GM18507 (cell line): ENCODE measurements around the gene C1orf94.

Source experiments
- DNase-seq: peaks from one replicate; pipeline ENCODE4 v3.0.0; 2011; ENCODE audit warnings: low read depth; ENCODE audit not compliant: insufficient read length; ENCODE audit errors: extremely low spot score
- FAIRE-seq: peaks from 2 replicates; lab custom pipeline; 2011; peaks lifted over from hg19 to GRCh38; lab: Jason Lieb, UNC

Gene C1orf94

GRCh38 chr1:34236089-34236488, 59.4 kb downstream of the C1orf94 start:
- no peak for FAIRE-seq
- no peak for DNase-seq

DNA sequence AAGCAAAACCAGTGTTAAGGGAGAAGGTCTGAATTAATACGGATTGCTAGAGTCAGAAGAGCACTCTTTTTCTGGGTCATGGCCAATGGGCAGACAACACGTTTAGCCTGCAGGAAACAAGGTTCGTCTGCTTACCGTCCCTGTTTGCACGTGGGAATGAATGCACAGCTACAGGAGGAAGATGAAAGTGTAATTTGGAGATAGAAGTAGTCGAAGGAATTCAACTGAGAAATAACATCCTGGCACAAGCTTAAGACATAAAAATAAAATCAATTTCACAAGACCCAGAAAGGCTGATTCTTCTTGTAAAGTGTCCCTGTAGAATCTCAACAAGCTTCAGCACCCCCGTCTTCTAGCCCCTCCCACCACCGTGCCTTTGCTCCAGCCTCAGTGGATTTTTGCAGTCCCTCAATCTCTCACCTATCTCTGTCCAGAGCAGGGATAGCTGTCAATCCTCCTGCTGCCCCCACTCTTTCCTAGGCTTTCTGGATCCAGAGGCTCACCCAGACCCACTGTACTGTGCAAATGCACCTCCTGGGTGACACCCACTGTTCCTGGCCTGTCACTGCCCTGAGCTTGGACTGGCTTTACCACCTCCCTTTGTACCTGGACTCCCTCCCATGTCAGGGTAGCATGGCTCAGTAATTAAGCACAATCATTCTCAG, 60.6 kb downstream of the C1orf94 start:
- FAIRE-seq (no peak), DNase-seq (no peak)

DNA sequence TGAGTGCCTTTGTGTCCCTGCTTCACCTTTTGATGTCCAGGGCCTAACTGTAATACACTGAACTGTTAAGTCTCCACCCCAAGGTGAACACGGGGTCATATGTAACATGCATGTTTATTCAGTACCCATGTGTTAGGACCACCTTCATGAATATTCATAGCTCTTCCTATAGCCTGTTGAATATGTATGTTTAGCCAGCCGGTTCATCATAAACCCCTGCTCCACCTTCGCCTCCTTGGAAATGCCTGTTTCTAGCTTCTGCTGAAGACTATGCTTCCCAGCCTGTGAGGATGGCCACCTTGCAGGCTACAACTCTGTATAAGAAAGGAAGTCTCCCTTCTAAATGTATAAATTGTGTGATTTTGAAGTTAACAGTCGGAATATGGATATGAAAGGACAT, 69.3 kb downstream of the C1orf94 start:
- no peak for FAIRE-seq
- no peak for DNase-seq

- FAIRE-seq (no peak), DNase-seq (no peak)
Measured at GRCh38 chr1:34250342-34250741, 73.6 kb downstream of the C1orf94 start.

DNA sequence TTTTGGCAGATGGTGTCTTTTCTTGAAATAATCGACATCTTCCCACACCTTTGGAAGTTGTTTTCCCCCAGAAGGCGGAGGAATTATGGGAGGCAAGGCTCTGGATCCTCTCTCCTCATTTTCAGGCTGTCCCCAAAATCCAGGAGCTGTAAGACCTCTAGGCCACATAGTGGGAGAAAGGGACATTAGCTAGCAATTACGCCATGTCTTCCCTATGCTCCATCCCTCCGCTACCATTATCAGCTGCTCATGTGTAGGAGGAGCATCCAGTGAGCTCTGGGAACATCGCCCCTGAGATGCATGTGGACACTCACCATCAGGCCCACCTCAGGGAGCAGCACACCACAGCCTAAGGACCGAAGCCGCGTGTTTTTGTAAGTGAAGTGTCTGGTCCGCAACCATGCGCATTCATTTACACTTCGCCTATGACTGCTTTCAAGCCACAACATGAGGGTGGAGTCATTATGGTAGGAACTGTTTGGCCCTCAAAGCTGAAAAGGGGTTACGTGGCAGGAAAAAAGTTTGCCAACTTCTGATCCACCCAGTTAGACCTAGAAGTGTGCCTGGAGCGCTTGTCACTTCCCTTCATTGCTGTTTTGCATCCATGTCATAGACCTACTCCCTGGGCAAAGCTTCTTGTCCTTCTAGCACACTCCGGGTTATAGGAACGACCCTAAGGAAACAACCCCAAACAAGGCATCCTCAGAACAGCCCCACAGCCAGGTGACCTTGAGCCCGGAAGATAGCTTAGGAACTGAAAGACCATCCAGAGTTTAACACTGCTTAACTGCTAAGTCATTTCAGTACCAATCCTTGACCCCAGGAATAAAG, 85.5 kb downstream of the C1orf94 start:
- FAIRE-seq (no peak), DNase-seq (no peak)

- DNase-seq = no peak
- no peak for FAIRE-seq
Measured at GRCh38 chr1:34262921-34263320, 86.2 kb downstream of the C1orf94 start.

DNA sequence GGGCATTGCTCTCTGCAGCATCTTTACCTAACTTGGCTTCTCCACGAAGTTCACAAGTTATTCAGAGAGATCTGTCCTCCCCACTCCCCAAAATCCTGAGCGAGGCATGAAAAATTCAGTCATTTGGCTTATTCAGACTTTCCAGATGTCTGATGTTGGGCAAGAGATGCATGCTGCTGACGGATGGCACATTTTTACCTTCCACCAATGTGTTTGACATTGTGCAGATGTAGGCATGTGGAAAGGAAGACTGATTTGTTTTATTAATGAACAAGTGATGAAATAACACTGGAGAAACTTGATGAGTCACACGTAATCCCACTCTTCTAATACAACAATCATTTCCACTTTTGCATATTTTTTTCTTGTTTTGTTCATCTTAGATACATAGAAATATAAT, 86.7 kb downstream of the C1orf94 start:
- DNase-seq (no peak), FAIRE-seq (no peak)

- DNase-seq = no peak
- FAIRE-seq = no peak
Measured at GRCh38 chr1:34265396-34265795, 88.7 kb downstream of the C1orf94 start.

GRCh38 chr1:34266127-34266951, 89.6 kb downstream of the C1orf94 start:
- no peak for DNase-seq
- no peak for FAIRE-seq

DNA sequence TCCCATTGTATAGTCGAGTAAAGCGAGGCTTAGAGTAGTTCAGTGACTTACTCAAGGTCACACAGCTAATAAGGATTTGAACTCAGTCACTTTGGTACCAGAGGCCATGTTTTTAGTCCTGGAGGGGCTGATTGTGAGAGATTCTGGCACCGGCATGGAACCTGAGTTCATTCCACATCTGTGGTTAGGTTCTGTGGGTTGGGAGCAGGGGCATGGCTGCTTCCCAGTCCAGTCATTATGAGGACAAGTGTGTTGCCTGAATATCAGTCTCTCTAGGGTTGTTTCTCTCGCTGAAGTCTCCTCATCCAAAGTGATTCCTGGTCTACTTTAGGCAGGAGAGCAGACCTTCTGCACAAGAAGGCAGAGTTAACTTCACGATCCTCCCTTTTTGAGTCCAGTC, 90.6 kb downstream of the C1orf94 start:
- no peak for DNase-seq
- no peak for FAIRE-seq

GRCh38 chr1:34268311-34268954, 91.7 kb downstream of the C1orf94 start:
- DNase-seq = no peak
- FAIRE-seq = no peak
